Parathyroid adenoma (tissue), 2 donors: Measurements from ENCODE around the gene TBC1D22A.

ENCODE experiments used
- H2AFZ ChIP-seq: fragments of 300-600 bp; sonication (generic); one replicate; pipeline ENCODE4 v1.7.0; 2017; ENCODE audit warnings: antibody characterized with exemption, mild to moderate bottlenecking
- H3K27ac ChIP-seq: fragments of 300-600 bp; sonication (generic); one replicate; pipeline ENCODE4 v1.7.0; 2017
- H3K27me3 ChIP-seq: fragments of 300-600 bp; sonication (generic); one replicate; pipeline ENCODE4 v1.7.0; 2017; ENCODE audit warnings: low read length; ENCODE audit not compliant: control insufficient read depth, insufficient read depth
- H3K36me3 ChIP-seq: fragments of 300-600 bp; sonication (generic); one replicate; pipeline ENCODE4 v1.7.0; 2017; ENCODE audit warnings: low read length; ENCODE audit not compliant: control insufficient read depth, insufficient read depth
- H3K4me1 ChIP-seq: fragments of 300-600 bp; sonication (generic); one replicate; pipeline ENCODE4 v1.7.0; 2017; ENCODE audit warnings: control low read depth
- H3K4me2 ChIP-seq: fragments of 300-600 bp; sonication (generic); one replicate; pipeline ENCODE4 v1.7.0; 2017; ENCODE audit warnings: low read length
- H3K4me3 ChIP-seq: fragments of 300-600 bp; sonication (generic); one replicate; pipeline ENCODE4 v1.7.0; 2017; ENCODE audit warnings: low read depth, low read length
- H3K79me2 ChIP-seq: fragments of 300-600 bp; sonication (generic); one replicate; pipeline ENCODE4 v1.7.0; 2017; ENCODE audit warnings: control low read depth
- H3K9ac ChIP-seq: fragments of 300-600 bp; sonication (generic); one replicate; pipeline ENCODE4 v1.7.0; 2017; ENCODE audit warnings: mild to moderate bottlenecking
- H3K9me3 ChIP-seq: fragments of 300-600 bp; sonication (generic); one replicate; pipeline ENCODE4 v1.7.0; 2017; ENCODE audit warnings: low read length; ENCODE audit not compliant: control insufficient read depth
- TF ChIP-seq, protein P1 (sequence below): fragments of 300-600 bp; sonication (generic); IDR thresholded peaks from one replicate; pipeline ENCODE4 v1.7.0; 2017; ENCODE audit warnings: antibody characterized with exemption, mild to moderate bottlenecking
- donor health status: primary hyperparathyroidism.

TBC1D22A gene

DNA sequence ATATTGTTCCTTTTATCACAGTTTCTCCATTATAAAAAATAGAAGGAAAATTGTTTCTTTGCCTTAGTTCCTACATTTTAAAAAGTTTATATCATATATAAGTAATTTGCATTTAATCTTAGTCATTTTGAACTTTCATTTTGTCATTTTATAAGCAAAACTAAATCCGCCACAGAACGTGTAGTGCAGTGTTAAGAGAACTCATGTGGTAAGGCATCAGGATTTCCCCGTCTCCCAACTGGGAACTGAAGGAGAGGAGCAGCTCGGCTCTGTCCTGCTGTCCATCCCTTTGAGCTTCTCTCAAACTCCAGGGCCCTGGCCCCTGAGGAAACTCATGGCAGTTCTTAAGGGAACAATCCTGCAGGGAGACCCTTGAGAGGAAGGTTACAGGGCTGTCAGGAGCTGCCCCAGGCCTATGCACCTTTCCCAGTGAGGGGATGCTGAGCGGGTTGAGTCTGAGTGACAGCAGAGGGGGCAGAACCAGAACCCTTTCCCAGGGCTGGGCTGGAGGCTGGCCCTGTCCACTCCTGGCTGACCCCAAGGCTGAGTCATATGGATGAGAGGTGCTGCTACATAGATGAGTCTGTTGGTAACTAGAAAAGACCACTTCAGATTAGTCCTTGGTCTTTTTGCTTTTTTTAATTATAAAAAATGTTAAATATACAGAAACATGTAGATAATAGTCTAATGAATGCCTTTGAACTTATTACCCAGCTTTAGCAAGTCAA is 333.1 kb downstream of the TBC1D22A start:
- Histone ChIP-seq H2AFZ (no peak overlapping the region), H3K4me2 (no peak overlapping the region), H3K4me1 (no peaks in the 10 kb centered on the region), H3K27me3 (no peaks in the 10 kb centered on the region), H3K27ac (no peak overlapping the region), H3K4me3 (no peak overlapping the region), H3K9ac (no peak overlapping the region), H3K36me3 (no peaks in the 10 kb centered on the region), H3K9me3 (no peaks in the 10 kb centered on the region), H3K79me2 (no peaks in the 10 kb centered on the region)
- TF ChIP-seq, protein P1, sequence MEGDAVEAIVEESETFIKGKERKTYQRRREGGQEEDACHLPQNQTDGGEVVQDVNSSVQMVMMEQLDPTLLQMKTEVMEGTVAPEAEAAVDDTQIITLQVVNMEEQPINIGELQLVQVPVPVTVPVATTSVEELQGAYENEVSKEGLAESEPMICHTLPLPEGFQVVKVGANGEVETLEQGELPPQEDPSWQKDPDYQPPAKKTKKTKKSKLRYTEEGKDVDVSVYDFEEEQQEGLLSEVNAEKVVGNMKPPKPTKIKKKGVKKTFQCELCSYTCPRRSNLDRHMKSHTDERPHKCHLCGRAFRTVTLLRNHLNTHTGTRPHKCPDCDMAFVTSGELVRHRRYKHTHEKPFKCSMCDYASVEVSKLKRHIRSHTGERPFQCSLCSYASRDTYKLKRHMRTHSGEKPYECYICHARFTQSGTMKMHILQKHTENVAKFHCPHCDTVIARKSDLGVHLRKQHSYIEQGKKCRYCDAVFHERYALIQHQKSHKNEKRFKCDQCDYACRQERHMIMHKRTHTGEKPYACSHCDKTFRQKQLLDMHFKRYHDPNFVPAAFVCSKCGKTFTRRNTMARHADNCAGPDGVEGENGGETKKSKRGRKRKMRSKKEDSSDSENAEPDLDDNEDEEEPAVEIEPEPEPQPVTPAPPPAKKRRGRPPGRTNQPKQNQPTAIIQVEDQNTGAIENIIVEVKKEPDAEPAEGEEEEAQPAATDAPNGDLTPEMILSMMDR, result no peak

DNA sequence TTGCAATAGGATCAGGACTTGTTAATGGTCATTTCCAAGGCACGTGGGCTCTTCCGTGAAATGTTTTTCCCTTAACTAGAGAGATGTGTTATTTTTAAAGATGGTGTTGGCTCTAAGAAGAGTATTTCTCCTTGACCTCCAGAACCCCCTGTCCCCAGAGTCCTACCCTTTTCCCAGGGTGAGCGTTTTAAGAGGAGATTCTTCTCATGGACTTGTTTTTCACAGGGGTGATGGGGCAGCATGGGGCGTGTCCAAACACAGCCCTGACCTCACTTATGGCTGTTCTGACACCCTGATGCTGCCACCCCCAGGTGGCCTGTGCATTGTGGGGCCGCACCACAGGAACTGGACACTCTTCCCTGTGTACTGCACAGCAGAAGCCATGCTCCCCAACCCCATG is 335.7 kb downstream of the TBC1D22A start:
- no peaks in the 10 kb centered on the region for H3K36me3 ChIP-seq
- H3K4me1 ChIP-seq, result no peaks in the 10 kb centered on the region
- H3K27ac ChIP-seq, result no peak overlapping the region
- no peak overlapping the region for H3K4me3 ChIP-seq
- H3K9me3 ChIP-seq, result no peaks in the 10 kb centered on the region
- H3K9ac ChIP-seq, result no peak overlapping the region
- no peaks in the 10 kb centered on the region for H3K27me3 ChIP-seq
- H3K79me2 ChIP-seq, result no peaks in the 10 kb centered on the region
- TF ChIP-seq, protein P1, result no peak
- H2AFZ ChIP-seq, result no peak overlapping the region
- H3K4me2 ChIP-seq, result no peak overlapping the region

DNA sequence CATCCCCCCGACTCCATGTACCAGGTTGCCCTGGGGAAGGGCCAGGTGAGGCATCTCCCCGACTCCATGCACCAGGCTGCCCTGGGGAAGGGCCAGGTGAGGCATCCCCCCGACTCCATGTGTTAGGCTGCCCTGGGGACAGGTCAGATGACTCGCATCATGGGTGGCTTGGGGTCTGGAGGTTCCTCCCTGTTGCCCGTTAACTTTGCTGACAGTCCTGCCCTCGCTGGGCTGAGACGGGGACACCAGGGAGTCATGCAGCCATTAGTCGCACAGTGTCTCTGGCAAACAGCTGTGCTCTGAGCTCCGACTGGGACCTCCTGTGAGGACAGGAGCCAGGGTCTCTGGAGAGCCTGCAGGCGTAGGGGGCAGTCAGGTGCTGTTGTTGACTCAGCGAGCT is 336.1 kb downstream of the TBC1D22A start:
- Histone ChIP-seq H3K27ac (no peak overlapping the region), H3K9ac (no peak overlapping the region), H3K9me3 (no peaks in the 10 kb centered on the region), H3K4me3 (no peak overlapping the region), H3K79me2 (no peaks in the 10 kb centered on the region), H3K4me2 (no peak overlapping the region), H3K36me3 (no peaks in the 10 kb centered on the region), H3K4me1 (no peaks in the 10 kb centered on the region), H3K27me3 (no peaks in the 10 kb centered on the region), H2AFZ (no peak overlapping the region)
- TF ChIP-seq, protein P1, result no peak

DNA sequence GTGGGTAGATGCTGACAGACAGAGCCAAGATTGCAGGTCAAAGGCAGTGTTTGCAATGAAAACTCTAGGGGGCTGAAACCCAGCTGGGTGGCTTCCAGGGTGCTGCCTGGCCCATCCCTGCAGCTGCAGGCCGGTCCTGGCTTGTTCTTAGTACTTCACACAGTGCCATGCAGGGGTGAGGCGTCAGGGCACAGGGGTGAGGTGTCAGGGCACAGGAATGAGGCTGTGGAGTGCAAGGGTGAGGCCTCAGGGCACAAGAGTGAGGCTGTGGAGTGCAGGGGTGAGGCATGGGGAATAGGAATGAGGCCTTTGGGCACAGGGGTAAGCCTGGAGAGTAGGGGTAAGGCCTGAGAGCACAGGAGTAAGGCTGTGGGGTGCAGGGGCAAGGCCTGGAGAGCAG is 337.6 kb downstream of the TBC1D22A start:
- Histone ChIP-seq H3K79me2 (no peaks in the 10 kb centered on the region), H3K27ac (no peak overlapping the region), H3K4me2 (no peak overlapping the region), H3K4me1 (no peaks in the 10 kb centered on the region), H3K9me3 (no peaks in the 10 kb centered on the region), H3K9ac (no peak overlapping the region), H3K27me3 (no peaks in the 10 kb centered on the region), H2AFZ (no peak overlapping the region), H3K4me3 (no peak overlapping the region), H3K36me3 (no peaks in the 10 kb centered on the region)
- TF ChIP-seq, protein P1, result no peak

DNA sequence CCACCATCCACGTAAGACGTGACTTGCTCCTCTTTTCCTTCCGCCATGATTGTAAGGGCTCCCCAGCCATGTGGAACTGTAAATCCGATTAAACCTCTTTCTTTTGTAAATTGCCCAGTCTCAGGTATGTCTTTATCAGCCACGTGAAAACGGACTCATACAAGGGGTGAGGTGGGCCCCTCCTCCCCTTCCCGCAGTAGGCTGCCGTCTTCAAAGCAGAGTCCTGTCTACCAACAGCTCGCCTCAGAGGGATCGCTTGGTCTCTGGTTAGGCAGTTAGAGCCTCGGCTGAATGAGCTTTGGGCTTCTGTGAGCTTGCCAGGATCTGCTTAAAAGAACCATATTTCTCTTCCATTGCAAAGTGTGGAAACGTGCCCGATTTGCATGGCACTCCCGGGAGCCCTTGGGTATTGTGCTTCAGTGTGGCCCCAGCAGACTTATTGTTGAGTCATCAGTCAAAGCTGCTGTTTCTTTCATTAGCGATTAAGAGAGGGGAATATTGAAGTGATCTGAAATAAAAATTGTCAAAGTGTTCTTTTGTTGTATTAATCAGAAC is 338.3 kb downstream of the TBC1D22A start:
- H3K4me1 ChIP-seq, result no peaks in the 10 kb centered on the region
- no peak overlapping the region for H2AFZ ChIP-seq
- H3K27me3 ChIP-seq, result no peaks in the 10 kb centered on the region
- H3K9ac ChIP-seq, result no peak overlapping the region
- no peak overlapping the region for H3K27ac ChIP-seq
- H3K79me2 ChIP-seq, result no peaks in the 10 kb centered on the region
- TF ChIP-seq, protein P1, result no peak
- no peak overlapping the region for H3K4me2 ChIP-seq
- no peaks in the 10 kb centered on the region for H3K9me3 ChIP-seq
- no peaks in the 10 kb centered on the region for H3K36me3 ChIP-seq
- H3K4me3 ChIP-seq, result no peak overlapping the region
